Aorta (tissue), 5 donors: ENCODE measurements around the gene MAN2A2. TPM values are rescaled to one million over a fixed set of nuclear protein-coding genes. Genes with fewer than 3 reads are reported as not detected.
A peak's percentile ranks its signal among the peaks of the same experiment; 100 is the strongest.

Source experiments
- ATAC-seq: fragments of 200-7000 bp; cut with Tn5 transposase; one replicate; pipeline ENCODE4 v1.9.1; 2022; ENCODE audit warnings: moderate library complexity; ENCODE audit not compliant: low FRiP score
- DNase-seq, 2 donors: peaks; one replicate each; pipeline ENCODE4 v3.0.0-alpha.2; 2020
- H3K27ac ChIP-seq, 2 donors: one replicate each; pipeline ENCODE4 v1.5.1; 2013; ENCODE audit warnings: low read length in 2 of 2, mild to moderate bottlenecking in 2 of 2, moderate library complexity in 2 of 2, control low read depth in 1 of 2, inconsistent platforms in 1 of 2, low read depth in 1 of 2
- H3K27me3 ChIP-seq, 2 donors: one replicate each; pipeline ENCODE4 v1.6.1; 2013; ENCODE audit warnings: control low read depth in 1 of 2, low read length in 1 of 2, mild to moderate bottlenecking in 1 of 2, moderate library complexity in 1 of 2; ENCODE audit not compliant: insufficient read depth in 2 of 2, control insufficient read depth in 1 of 2
- H3K36me3 ChIP-seq, 2 donors: one replicate each; pipeline ENCODE4 v1.6.1; 2013; ENCODE audit warnings: control low read depth in 1 of 2, low read length in 1 of 2, mild to moderate bottlenecking in 1 of 2; ENCODE audit not compliant: insufficient read depth in 2 of 2, control insufficient read depth in 1 of 2
- H3K4me1 ChIP-seq, 2 donors: one replicate each; pipeline ENCODE4 v1.6.1; 2013; ENCODE audit warnings: low read length in 2 of 2, control low read depth in 1 of 2, mild to moderate bottlenecking in 1 of 2, moderate library complexity in 1 of 2; ENCODE audit not compliant: insufficient read depth in 2 of 2, control insufficient read depth in 1 of 2
- H3K4me3 ChIP-seq, 2 donors: one replicate each; pipeline ENCODE4 v1.5.1; 2013; ENCODE audit warnings: low read length in 2 of 2, control low read depth in 1 of 2, mild to moderate bottlenecking in 1 of 2
- H3K9me3 ChIP-seq: one replicate; pipeline ENCODE4 v1.6.1; 2013; ENCODE audit warnings: mild to moderate bottlenecking, low read length; ENCODE audit not compliant: control insufficient read depth
- WGBS, 2 donors: extraction: QIAGEN DNeasy Blood & Tissue Kit; methylation state at CpG; one replicate each; pipeline ENCODE4 v1.1.7; 2013; 5-methylcytosine and 5-hydroxymethylcytosine counted together
- intact Hi-C, 2 donors: fragments of 100-400 bp; cut with DNase I; formaldehyde crosslinking; loops; one replicate each; pipeline versions ENCODE4 v1.14.2 to v1.15.0; 2022
- polyA plus RNA-seq, 2 donors: library from polyadenylated mRNA; stranded (reverse); fragments of 200-250 nt; gene quantifications; one replicate each; pipeline ENCODE4 v1.2.3, GENCODE V29; 2013
- total RNA-seq, 2 donors: library from RNA; stranded (reverse); fragmentation: NEBNext Ultra II Directional; extraction: Animal tissue kit (Norgen Biotek cat#: 25700); gene quantifications; one replicate each; pipeline ENCODE4 v1.2.1, GENCODE V29; 2021
- donor health status: healthy with polysubstance abuse.
- donor health status: Bipolar disorder and iron deficiency.
- donor health status: DM: no; HTN: no; CAD: no.
- donor health status: DM: no; HTN: no; CAD: no.
- donor health status: DM: yes; HTN: yes; CAD: no.

The MAN2A2 gene
- total and polyA plus RNA-seq, 4 donors: 19.2 to 82.4 (median 52.9) TPM

DNA sequence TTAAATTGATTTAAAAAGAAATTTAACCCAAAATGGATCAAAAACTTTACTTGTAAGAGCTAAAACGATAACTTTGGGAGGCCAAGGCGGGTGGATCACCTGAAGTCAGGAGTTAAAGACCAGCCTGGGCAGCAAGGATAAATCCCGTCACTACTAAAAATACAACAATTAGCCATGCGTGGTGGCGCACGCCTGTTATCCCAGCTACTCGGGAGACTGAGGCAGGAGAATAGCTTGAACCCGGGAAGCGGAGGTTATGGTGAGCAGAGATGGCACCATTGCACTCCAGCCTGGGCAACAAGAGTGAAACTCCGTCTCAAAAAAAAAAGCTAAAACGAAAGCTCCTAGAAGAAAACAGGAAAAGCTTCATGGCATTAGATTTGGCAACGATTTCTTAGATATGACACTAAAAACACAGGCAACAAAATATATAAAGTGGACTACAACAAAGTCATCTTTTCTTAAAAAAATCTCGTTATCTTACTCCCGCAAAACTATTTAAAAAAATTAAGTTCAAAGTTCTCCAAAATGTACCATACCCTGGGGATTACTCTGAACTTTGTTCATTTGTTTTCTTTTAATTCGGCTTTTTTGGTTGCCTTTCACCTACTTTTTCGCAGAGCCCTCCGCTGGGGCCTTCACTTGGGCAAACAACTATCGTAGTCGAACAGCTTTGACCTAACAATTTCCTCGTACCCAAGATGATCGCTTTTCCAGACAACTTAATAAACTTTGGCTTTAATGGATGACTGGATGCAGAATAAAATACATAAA is 26.3 kb downstream of the MAN2A2 start:
- DNase-seq (no peak), ATAC-seq (no peak)
- Histone ChIP-seq H3K36me3 (no peaks in the 10 kb centered on the region), H3K27me3 (no peaks in the 10 kb centered on the region), H3K4me3 (peak overlapping the region; percentile 35 to 44), H3K9me3 (no peaks in the 10 kb centered on the region), H3K4me1 (no peaks in the 10 kb centered on the region), H3K27ac (peak overlapping the region in 1 of 2 donors; percentile 62)
- intact Hi-C loops: loop anchor here (1.0 to 2.0 kb wide), 2 partner anchors 26 to 27 kb away; partner anchors contain the start of gene MAN2A2 (in 2 of the 2)
- WGBS, 2 donors: 48 to 51% methylated on average over 21 of the region's 21 CpGs

DNA sequence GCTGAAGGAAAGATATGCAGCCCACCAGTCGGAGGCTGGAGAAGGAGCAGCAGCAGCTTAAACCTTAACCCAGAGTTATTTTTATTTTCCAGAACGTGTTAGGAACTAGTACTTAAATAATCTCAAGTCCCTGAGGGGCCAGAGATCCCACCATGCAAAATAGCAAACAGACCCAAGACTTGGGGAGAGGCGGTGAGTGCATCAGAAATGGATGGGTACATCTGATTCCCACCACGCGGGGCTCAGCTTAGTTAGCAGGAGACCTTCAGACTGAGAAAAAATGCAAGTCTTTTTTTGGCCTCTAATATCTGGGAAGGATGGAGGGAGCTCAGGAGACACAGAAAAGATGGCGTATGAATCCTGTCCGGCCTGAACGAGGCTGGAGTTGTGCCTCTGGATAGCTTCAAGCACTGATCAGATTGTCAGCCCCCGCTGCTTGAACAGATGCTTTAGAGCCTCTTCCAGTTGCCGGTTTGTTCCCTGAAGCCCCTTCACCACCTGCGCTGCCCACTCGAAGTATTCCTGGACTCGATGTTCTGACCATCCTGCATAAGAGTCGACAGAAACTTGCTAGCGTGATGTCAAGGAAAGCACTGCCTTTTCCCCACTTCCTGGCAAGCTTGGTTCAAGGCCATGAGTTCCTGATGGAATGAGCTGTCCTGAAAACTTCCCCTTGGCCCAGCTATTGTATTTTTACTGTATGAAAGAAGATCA is 27.9 kb downstream of the MAN2A2 start:
- peaks cover 0 to 2% of the 10 kb centered on the region in 2 donors for H3K4me1 ChIP-seq
- 70 to 75% methylated on average over 15 of the region's 15 CpGs for WGBS, 2 donors
- DNase-seq: no peak

DNA sequence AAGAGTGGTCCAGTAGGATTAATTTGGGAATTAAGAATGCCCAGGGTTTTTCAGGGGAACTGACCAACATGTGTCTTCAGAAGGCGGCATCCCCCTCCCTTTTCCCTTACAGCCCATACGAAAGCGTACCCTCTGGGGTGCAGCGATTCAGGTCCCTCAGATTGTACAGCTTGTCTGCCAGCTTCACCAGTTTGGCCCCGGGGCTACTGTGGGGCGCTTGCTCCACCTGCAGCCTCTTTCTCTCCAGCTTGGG is 28.4 kb downstream of the MAN2A2 start:
- Histone ChIP-seq H3K36me3 (no peaks in the 10 kb centered on the region), H3K27ac (no peak overlapping the region), H3K9me3 (no peaks in the 10 kb centered on the region), H3K4me1 (peaks cover 0 to 6% of the 10 kb centered on the region in 2 donors), H3K27me3 (no peaks in the 10 kb centered on the region), H3K4me3 (no peak overlapping the region)
- ATAC-seq: no peak
- intact Hi-C loops: loop anchor here in 1 of 2 donors (2.0 kb wide), 1 partner anchor 29 kb away; the partner anchor contains the start of gene MAN2A2
- DNase-seq: no peak
- WGBS, 2 donors: 32 to 43% methylated on average over 6 of the region's 6 CpGs

More for the DNA sequence above, 27.9 kb downstream of the MAN2A2 start:
- Histone ChIP-seq H3K27ac (peak overlapping the region in 1 of 2 donors; percentile 7), H3K9me3 (no peaks in the 10 kb centered on the region), H3K36me3 (no peaks in the 10 kb centered on the region), H3K4me3 (no peak overlapping the region), H3K27me3 (no peaks in the 10 kb centered on the region)
- ATAC-seq: no peak
- intact Hi-C loops: loop anchor here in 1 of 2 donors (2.0 kb wide), 1 partner anchor 28 kb away; the partner anchor contains the start of gene MAN2A2

DNA sequence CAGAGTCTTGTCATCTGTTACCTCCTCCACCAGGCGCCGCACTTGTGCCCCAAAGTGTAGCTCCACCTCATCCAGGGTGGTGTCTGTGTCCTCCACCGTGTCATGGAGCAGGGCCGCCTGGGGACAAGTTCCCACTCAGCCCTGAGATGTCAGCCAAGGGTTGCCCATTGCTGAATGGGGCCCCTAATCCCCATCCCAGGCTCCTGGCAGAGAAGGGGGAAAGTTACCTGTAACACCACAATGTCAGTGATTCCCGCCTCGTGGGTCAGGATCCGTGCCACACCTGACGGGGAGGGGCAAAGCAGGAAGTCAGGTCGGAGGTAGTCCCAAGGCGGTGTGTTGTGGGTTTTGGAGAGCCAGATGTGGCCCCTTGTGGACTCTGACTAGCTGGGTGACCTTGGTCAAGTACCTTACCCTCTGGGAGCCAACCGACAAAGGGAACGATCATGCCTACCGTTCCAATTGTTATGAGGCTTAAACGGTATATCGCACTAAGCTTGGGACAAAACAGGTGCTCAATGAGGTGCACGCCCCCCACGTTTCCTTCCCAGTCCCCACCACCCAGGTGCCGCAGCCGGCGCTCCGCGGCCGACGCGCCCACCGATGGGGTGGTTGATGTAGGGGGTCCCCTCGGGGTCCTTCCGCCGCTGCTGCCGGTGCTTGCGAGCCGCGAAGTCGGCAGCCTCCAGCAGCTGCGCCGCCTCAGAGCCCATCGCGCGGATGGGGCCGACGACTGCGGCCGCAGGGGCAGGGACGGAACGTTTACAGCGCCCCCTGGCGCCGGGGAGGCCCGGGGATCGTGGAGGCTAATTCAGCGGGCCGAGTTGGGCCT is 28.9 kb downstream of the MAN2A2 start, which contains the start of gene HDDC3:
TSS of gene HDDC3 (minus strand) at position 722 of the 832 bp plus-strand sequence. CDS start at position 713, 9 bp downstream.
- ATAC-seq: peak; percentile 83
- Histone ChIP-seq H3K9me3 (no peaks in the 10 kb centered on the region), H3K27ac (peak within 1 kb of the TSS in 1 of 2 donors; percentile 55), H3K4me3 (peak within 1 kb of the TSS; percentile 42 to 60), H3K36me3 (no peaks in the 10 kb centered on the region), H3K27me3 (no peaks in the 10 kb centered on the region), H3K4me1 (peaks cover 0 to 6% of the 10 kb centered on the region in 2 donors)
- 1% methylated on average over 52 of the region's 52 CpGs for WGBS, 2 donors
- intact Hi-C loops: loop anchor here in 1 of 2 donors (2.0 kb wide), 1 partner anchor 29 kb away; the partner anchor contains the start of gene MAN2A2
- DNase-seq: peak; percentile 94 to 98

DNA sequence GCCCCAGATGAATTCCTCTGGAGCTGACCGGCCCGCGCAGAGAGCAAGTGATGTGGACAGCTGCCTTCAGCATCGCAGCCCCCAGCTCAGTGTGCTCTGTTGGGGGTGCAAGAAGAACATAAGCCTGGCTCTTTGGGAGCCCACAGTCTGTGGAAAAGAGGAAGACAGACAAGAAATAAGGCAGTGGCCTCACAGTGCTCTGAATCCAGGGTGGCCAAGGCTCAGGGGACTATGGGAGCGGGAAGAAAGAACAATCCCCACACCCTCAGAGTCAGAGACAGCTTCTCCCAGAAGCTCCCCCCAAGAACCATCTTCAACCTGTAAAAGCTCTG is 29.5 kb downstream of the MAN2A2 start:
- WGBS, 2 donors: 15 to 17% methylated on average over 5 of the region's 5 CpGs
- ATAC-seq (no peak), DNase-seq (no peak)
- peaks cover 0 to 6% of the 10 kb centered on the region in 2 donors for H3K4me1 ChIP-seq
- H3K27me3 ChIP-seq: no peaks in the 10 kb centered on the region
- no peak overlapping the region for H3K4me3 ChIP-seq
- no peaks in the 10 kb centered on the region for H3K36me3 ChIP-seq
- H3K27ac ChIP-seq: peak overlapping the region in 1 of 2 donors; percentile 23
- intact Hi-C loops: no loop called here
- H3K9me3 ChIP-seq: no peaks in the 10 kb centered on the region

DNA sequence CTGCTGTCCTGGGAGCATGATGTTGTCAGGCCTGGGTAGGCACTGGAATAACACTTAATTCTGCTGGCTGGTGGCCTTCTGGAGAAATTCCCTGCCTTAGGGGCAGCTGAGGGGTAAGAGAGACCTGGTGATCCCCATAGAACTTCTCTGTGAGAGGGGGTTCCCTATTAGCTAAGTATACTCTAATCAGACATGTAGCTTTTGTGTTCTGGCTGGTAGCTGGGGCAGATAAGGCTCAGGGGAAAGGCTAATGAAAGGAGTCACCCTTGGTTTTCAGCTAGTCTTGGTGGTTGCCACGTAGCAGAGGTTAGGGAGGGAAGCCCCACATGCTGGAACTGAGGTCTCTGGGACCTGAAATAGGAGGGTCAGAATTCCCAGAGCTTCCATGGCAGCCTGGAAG is 30.2 kb downstream of the MAN2A2 start:
- Histone ChIP-seq H3K36me3 (no peaks in the 10 kb centered on the region), H3K27me3 (no peaks in the 10 kb centered on the region), H3K27ac (no peak overlapping the region), H3K4me1 (peaks cover 0 to 6% of the 10 kb centered on the region in 2 donors), H3K9me3 (no peaks in the 10 kb centered on the region), H3K4me3 (no peak overlapping the region)
- no peak for DNase-seq
- intact Hi-C loops: no loop called here
- no peak for ATAC-seq
- WGBS, 2 donors: 65 to 81% methylated on average over 1 of the region's 1 CpG

DNA sequence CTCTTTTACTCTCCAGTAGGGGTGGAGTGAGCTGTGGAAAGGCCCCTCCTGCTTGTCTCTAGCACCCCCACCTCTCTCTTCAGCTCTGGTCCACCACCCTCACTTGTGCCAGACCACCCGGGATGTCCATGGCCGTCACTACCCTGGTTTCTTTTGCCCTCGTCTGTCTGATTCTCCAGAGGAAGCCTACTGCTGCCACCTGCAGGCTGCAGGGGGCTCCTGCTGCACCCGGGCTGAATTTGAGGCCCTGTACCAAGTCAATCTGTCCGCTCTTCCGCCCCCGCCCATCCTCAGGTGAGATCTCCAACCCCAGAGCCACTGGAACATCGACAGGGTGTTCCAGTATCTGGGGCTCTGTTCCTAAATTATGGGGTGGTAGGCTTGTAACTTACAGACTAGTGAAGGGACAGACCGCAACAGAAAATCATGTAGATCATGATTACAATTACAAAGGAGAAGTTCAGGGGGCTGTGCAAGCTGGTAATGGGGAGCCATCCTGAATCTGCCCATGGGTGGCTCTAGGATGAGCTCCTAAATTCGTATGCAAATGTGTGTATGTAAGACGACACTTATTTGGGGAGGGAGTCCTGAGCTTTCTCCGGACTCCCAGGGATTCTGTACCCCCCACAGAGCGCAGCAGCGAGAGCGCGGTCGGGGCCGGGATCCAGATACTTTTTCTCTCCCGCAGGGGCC is 31.3 kb downstream of the MAN2A2 start:
- Histone ChIP-seq H3K36me3 (peaks cover 0 to under 1% of the 10 kb centered on the region in 2 donors), H3K4me3 (peak overlapping the region; percentile 76 to 91), H3K4me1 (peaks cover 0 to 6% of the 10 kb centered on the region in 2 donors), H3K9me3 (no peaks in the 10 kb centered on the region), H3K27ac (peak overlapping the region in 1 of 2 donors; percentile 55), H3K27me3 (no peaks in the 10 kb centered on the region)
- intact Hi-C loops: no loop called here
- DNase-seq (peak; percentile 91 to 93), ATAC-seq (peak; percentile 65)
- 1% methylated on average over 19 of the region's 19 CpGs for WGBS, 2 donors
